ENCODE results near the gene CDH4. TPM values are rescaled to one million over a fixed set of nuclear protein-coding genes. Genes with fewer than 3 reads are reported as not detected.
A peak's percentile ranks its signal among the peaks of the same experiment; 100 is the strongest.

Gene CDH4
- polyA plus RNA-seq, 4 donors: 0.09 to 4.1 (median 0.25) TPM

DNA sequence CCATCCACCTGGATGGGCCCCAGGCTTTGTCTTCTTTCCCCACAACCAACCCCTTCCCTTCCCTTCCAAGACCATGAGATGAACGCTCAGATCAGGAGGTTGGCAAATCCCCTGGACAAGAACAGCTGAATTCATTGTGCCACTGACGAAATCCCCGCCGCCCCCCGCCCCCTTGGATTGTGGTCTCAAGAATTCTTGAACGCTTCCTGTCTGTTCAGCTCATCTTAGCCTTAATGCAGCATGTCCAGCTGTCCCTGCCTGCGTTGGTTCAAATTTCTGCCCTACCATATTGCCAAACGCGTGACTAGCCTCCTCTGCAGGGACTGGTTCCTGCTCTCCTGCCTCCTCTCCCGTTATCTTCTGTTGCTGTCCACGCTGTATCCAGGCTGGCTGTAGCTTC is 133.2 kb downstream of the CDH4 start:
- WGBS, 3 donors: 66 to 89% (median 87%) methylated on average over 11 of the region's 11 CpGs
- H3K36me3 ChIP-seq (ENCODE audit: control insufficient read depth in 3 of 3, insufficient read depth in 2 of 3, low read depth in 1 of 3, low read length in 3 of 3): no peaks in the 10 kb centered on the region
- DNase-seq (no peak), FAIRE-seq (no peak)
- no peak overlapping the region for H3K27ac ChIP-seq (ENCODE audit: low read depth in 1 of 3, low read length in 2 of 3)
- H3K4me3 ChIP-seq (ENCODE audit: low read depth in 1 of 3, low read length in 3 of 3): no peak overlapping the region
- H3K27me3 ChIP-seq (ENCODE audit: control insufficient read depth in 3 of 3, insufficient read depth in 3 of 3, low read length in 3 of 3): no peaks in the 10 kb centered on the region
- H3K4me1 ChIP-seq (ENCODE audit: control insufficient read depth in 3 of 3, insufficient read depth in 2 of 3, low read depth in 1 of 3, low read length in 2 of 3): no peaks in the 10 kb centered on the region
- peaks cover 0 to 19% of the 10 kb centered on the region in 2 donors for H3K9me3 ChIP-seq (ENCODE audit: control insufficient read depth in 2 of 2, insufficient read depth in 1 of 2, low read depth in 1 of 2, low read length in 1 of 2)

DNA sequence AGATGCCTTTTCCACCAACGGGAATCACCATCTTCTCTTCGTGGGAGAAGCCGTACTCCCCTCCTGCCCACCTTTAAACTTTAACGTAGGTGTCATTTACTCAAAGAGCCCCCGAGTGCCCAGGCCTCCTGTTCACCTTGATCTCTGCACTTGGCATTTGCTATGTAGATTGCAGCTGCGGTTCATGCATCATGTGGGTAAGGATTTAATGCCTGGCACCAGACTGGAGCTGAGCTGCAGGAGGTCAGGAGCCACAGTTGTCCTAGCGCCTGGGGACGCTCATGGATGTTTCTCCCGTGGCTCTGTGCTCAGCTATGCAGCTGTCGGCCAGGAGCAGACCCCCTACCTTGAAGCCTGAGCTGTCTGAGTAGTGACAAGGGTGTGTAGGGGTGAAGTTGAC is 133.7 kb downstream of the CDH4 start:
- WGBS, 3 donors: 82 to 89% (median 85%) methylated on average over 10 of the region's 10 CpGs
- DNase-seq: no peak
- Histone ChIP-seq H3K4me1 (ENCODE audit: control insufficient read depth in 3 of 3, insufficient read depth in 2 of 3, low read depth in 1 of 3, low read length in 2 of 3) (no peaks in the 10 kb centered on the region), H3K27ac (ENCODE audit: low read depth in 1 of 3, low read length in 2 of 3) (no peak overlapping the region), H3K9me3 (ENCODE audit: control insufficient read depth in 2 of 2, insufficient read depth in 1 of 2, low read depth in 1 of 2, low read length in 1 of 2) (peaks cover 0 to 22% of the 10 kb centered on the region in 2 donors), H3K4me3 (ENCODE audit: low read depth in 1 of 3, low read length in 3 of 3) (no peak overlapping the region), H3K36me3 (ENCODE audit: control insufficient read depth in 3 of 3, insufficient read depth in 2 of 3, low read depth in 1 of 3, low read length in 3 of 3) (no peaks in the 10 kb centered on the region), H3K27me3 (ENCODE audit: control insufficient read depth in 3 of 3, insufficient read depth in 3 of 3, low read length in 3 of 3) (no peaks in the 10 kb centered on the region)
- FAIRE-seq: no peak

- Histone ChIP-seq H3K9me3 (ENCODE audit: control insufficient read depth in 2 of 2, insufficient read depth in 1 of 2, low read depth in 1 of 2, low read length in 1 of 2) (peaks cover 0 to 18% of the 10 kb centered on the region in 2 donors), H3K27me3 (ENCODE audit: control insufficient read depth in 3 of 3, insufficient read depth in 3 of 3, low read length in 3 of 3) (no peaks in the 10 kb centered on the region), H3K27ac (ENCODE audit: low read depth in 1 of 3, low read length in 2 of 3) (no peak overlapping the region), H3K36me3 (ENCODE audit: control insufficient read depth in 3 of 3, insufficient read depth in 2 of 3, low read depth in 1 of 3, low read length in 3 of 3) (no peaks in the 10 kb centered on the region), H3K4me3 (ENCODE audit: low read depth in 1 of 3, low read length in 3 of 3) (no peak overlapping the region), H3K4me1 (ENCODE audit: control insufficient read depth in 3 of 3, insufficient read depth in 2 of 3, low read depth in 1 of 3, low read length in 2 of 3) (no peaks in the 10 kb centered on the region)
- FAIRE-seq (no peak), DNase-seq (peak; percentile 1 to 2)
- WGBS, 3 donors: 18 to 22% (median 21%) methylated on average over 13 of the region's 13 CpGs
Observed at GRCh38 chr20:61387204-61387953, 135.3 kb downstream of the CDH4 start.

- DNase-seq: no peak
- H3K36me3 ChIP-seq (ENCODE audit: control insufficient read depth in 3 of 3, insufficient read depth in 2 of 3, low read depth in 1 of 3, low read length in 3 of 3): no peaks in the 10 kb centered on the region
- H3K9me3 ChIP-seq (ENCODE audit: control insufficient read depth in 2 of 2, insufficient read depth in 1 of 2, low read depth in 1 of 2, low read length in 1 of 2): peaks cover 0 to 15% of the 10 kb centered on the region in 2 donors
- no peaks in the 10 kb centered on the region for H3K27me3 ChIP-seq (ENCODE audit: control insufficient read depth in 3 of 3, insufficient read depth in 3 of 3, low read length in 3 of 3)
- H3K4me3 ChIP-seq (ENCODE audit: low read depth in 1 of 3, low read length in 3 of 3): no peak overlapping the region
- WGBS, 3 donors: 36 to 53% (median 45%) methylated on average over 7 of the region's 7 CpGs
- no peak for FAIRE-seq
- H3K27ac ChIP-seq (ENCODE audit: low read depth in 1 of 3, low read length in 2 of 3): no peak overlapping the region
- H3K4me1 ChIP-seq (ENCODE audit: control insufficient read depth in 3 of 3, insufficient read depth in 2 of 3, low read depth in 1 of 3, low read length in 2 of 3): no peaks in the 10 kb centered on the region
Observed at GRCh38 chr20:61387954-61388348, 135.9 kb downstream of the CDH4 start.

DNA sequence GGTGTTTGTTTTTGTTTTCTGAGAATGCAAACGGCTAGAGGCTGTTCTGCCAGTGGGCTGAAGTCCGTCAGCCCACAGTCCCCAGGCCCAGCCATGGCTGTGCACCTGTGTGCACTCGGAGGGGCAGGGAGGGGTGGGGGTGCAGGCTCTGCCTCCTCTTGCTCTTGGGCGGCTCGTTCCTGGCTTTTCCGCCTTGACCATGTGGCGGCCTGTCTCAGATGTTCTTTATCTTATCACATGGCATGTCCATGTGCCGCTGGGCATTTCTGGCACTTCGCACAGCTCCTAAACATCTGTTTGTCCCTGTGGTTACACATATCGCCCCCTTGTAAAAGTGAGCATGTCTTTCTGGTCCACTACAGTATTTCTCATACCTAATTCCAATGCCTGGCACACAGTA is 137.0 kb downstream of the CDH4 start:
- DNase-seq (no peak), FAIRE-seq (no peak)
- Histone ChIP-seq H3K4me1 (ENCODE audit: control insufficient read depth in 3 of 3, insufficient read depth in 2 of 3, low read depth in 1 of 3, low read length in 2 of 3) (no peaks in the 10 kb centered on the region), H3K36me3 (ENCODE audit: control insufficient read depth in 3 of 3, insufficient read depth in 2 of 3, low read depth in 1 of 3, low read length in 3 of 3) (no peaks in the 10 kb centered on the region), H3K9me3 (ENCODE audit: control insufficient read depth in 2 of 2, insufficient read depth in 1 of 2, low read depth in 1 of 2, low read length in 1 of 2) (peaks cover 0 to 12% of the 10 kb centered on the region in 2 donors), H3K27ac (ENCODE audit: low read depth in 1 of 3, low read length in 2 of 3) (no peak overlapping the region), H3K4me3 (ENCODE audit: low read depth in 1 of 3, low read length in 3 of 3) (no peak overlapping the region), H3K27me3 (ENCODE audit: control insufficient read depth in 3 of 3, insufficient read depth in 3 of 3, low read length in 3 of 3) (no peaks in the 10 kb centered on the region)
- 70 to 83% (median 81%) methylated on average over 10 of the region's 10 CpGs for WGBS, 3 donors

DNA sequence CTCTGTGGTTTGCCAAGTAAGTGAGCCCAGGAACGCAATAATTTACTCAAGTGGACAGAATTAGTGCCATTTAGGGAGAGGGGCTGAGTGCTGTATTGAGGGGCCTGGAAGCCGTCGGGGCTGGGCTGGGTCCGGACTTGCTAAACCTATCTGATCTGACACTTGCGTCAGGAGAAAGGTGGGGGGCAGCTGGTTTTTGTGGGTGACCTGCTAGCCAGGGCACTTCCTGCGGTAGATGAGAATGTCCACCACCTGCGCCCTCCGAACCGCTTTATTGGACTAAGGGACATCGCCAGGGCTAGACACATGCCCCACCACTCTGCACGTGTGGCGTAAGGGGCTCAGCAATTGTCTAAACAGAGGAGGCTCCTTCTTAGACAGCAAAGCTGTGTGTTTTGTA is 139.1 kb downstream of the CDH4 start:
- H3K4me1 ChIP-seq (ENCODE audit: control insufficient read depth in 3 of 3, insufficient read depth in 2 of 3, low read depth in 1 of 3, low read length in 2 of 3): no peaks in the 10 kb centered on the region
- H3K4me3 ChIP-seq (ENCODE audit: low read depth in 1 of 3, low read length in 3 of 3): no peak overlapping the region
- 79 to 93% (median 88%) methylated on average over 12 of the region's 12 CpGs for WGBS, 3 donors
- H3K27ac ChIP-seq (ENCODE audit: low read depth in 1 of 3, low read length in 2 of 3): no peak overlapping the region
- no peaks in the 10 kb centered on the region for H3K36me3 ChIP-seq (ENCODE audit: control insufficient read depth in 3 of 3, insufficient read depth in 2 of 3, low read depth in 1 of 3, low read length in 3 of 3)
- FAIRE-seq (no peak), DNase-seq (no peak)
- H3K27me3 ChIP-seq (ENCODE audit: control insufficient read depth in 3 of 3, insufficient read depth in 3 of 3, low read length in 3 of 3): no peaks in the 10 kb centered on the region
- H3K9me3 ChIP-seq (ENCODE audit: control insufficient read depth in 2 of 2, insufficient read depth in 1 of 2, low read depth in 1 of 2, low read length in 1 of 2): peaks cover 0 to 11% of the 10 kb centered on the region in 2 donors

- H3K27me3 ChIP-seq (ENCODE audit: control insufficient read depth in 3 of 3, insufficient read depth in 3 of 3, low read length in 3 of 3): no peaks in the 10 kb centered on the region
- H3K9me3 ChIP-seq (ENCODE audit: control insufficient read depth in 2 of 2, insufficient read depth in 1 of 2, low read depth in 1 of 2, low read length in 1 of 2): peaks cover 0 to 11% of the 10 kb centered on the region in 2 donors
- FAIRE-seq: no peak
- H3K27ac ChIP-seq (ENCODE audit: low read depth in 1 of 3, low read length in 2 of 3): no peak overlapping the region
- H3K4me1 ChIP-seq (ENCODE audit: control insufficient read depth in 3 of 3, insufficient read depth in 2 of 3, low read depth in 1 of 3, low read length in 2 of 3): no peaks in the 10 kb centered on the region
- WGBS, 3 donors: 75 to 78% (median 75%) methylated on average over 28 of the region's 28 CpGs
- no peak for DNase-seq
- H3K4me3 ChIP-seq (ENCODE audit: low read depth in 1 of 3, low read length in 3 of 3): no peak overlapping the region
- no peaks in the 10 kb centered on the region for H3K36me3 ChIP-seq (ENCODE audit: control insufficient read depth in 3 of 3, insufficient read depth in 2 of 3, low read depth in 1 of 3, low read length in 3 of 3)
Observed at GRCh38 chr20:61391812-61392520, 139.9 kb downstream of the CDH4 start.

GRCh38 chr20:61394088-61394799 is 142.2 kb downstream of the CDH4 start:
- H3K9me3 ChIP-seq (ENCODE audit: control insufficient read depth in 2 of 2, insufficient read depth in 1 of 2, low read depth in 1 of 2, low read length in 1 of 2): peaks cover 0 to 11% of the 10 kb centered on the region in 2 donors
- no peaks in the 10 kb centered on the region for H3K4me1 ChIP-seq (ENCODE audit: control insufficient read depth in 3 of 3, insufficient read depth in 2 of 3, low read depth in 1 of 3, low read length in 2 of 3)
- H3K4me3 ChIP-seq (ENCODE audit: low read depth in 1 of 3, low read length in 3 of 3): no peak overlapping the region
- no peak for DNase-seq
- H3K36me3 ChIP-seq (ENCODE audit: control insufficient read depth in 3 of 3, insufficient read depth in 2 of 3, low read depth in 1 of 3, low read length in 3 of 3): no peaks in the 10 kb centered on the region
- 67 to 77% (median 68%) methylated on average over 14 of the region's 14 CpGs for WGBS, 3 donors
- H3K27me3 ChIP-seq (ENCODE audit: control insufficient read depth in 3 of 3, insufficient read depth in 3 of 3, low read length in 3 of 3): no peaks in the 10 kb centered on the region
- H3K27ac ChIP-seq (ENCODE audit: low read depth in 1 of 3, low read length in 2 of 3): no peak overlapping the region
- FAIRE-seq: no peak
